Thoracic aorta (tissue), 2 donors: ENCODE data around the gene PARD3. TPM values are rescaled to one million over a fixed set of nuclear protein-coding genes. Genes with fewer than 3 reads are reported as not detected.
"Not testable (repeated sequence)": the region's sequence is repeated elsewhere in the genome, so short reads cannot be mapped to it uniquely, and the experiment has no call there.

Experiments used
- ATAC-seq: fragments of 150-250 bp; one replicate; pipeline ENCODE4 v1.8.0; 2017; ENCODE audit warnings: low read depth; ENCODE audit not compliant: insufficient number of reproducible peaks, low FRiP score
- DNase-seq: peaks from one replicate; pipeline ENCODE4 v3.0.0-alpha.2; 2020; ENCODE audit warnings: low spot score
- H3K27ac ChIP-seq, 2 donors: fragments of 200-600 bp; sonication (generic); 1 replicate in 1 of 2; 2 replicates in 1 of 2; pipeline ENCODE4 v1.5.1; 2016; ENCODE audit warnings: mild to moderate bottlenecking in 2 of 2, moderate library complexity in 2 of 2
- H3K27me3 ChIP-seq: fragments of 200-600 bp; sonication (generic); replicated peaks from 2 replicates; pipeline ENCODE4 v1.6.0; 2016; ENCODE audit warnings: mild to moderate bottlenecking; ENCODE audit not compliant: insufficient read depth
- H3K36me3 ChIP-seq: fragments of 200-600 bp; sonication (generic); one replicate; pipeline ENCODE4 v1.5.1; 2016
- H3K4me1 ChIP-seq, 2 donors: fragments of 200-600 bp; sonication (generic); 1 replicate in 1 of 2; 2 replicates in 1 of 2; pipeline versions ENCODE4 v1.5.1 to v1.6.0; 2016; ENCODE audit warnings: low read depth in 2 of 2, mild to moderate bottlenecking in 1 of 2; ENCODE audit not compliant: control insufficient read depth in 1 of 2
- H3K4me3 ChIP-seq: fragments of 200-600 bp; sonication (generic); 2 replicates; pipeline ENCODE4 v1.5.1; 2016; ENCODE audit warnings: mild to moderate bottlenecking
- H3K9me3 ChIP-seq: fragments of 200-600 bp; sonication (generic); 2 replicates; pipeline ENCODE4 v1.5.1; 2016
- total RNA-seq, 2 donors: library from RNA; depleted of rRNA; stranded (reverse); fragments of >200 nt; gene quantifications; one replicate each; pipeline versions ENCODE4 v1.1.0 to v1.2.3, GENCODE V29; 2016
- TF ChIP-seq, protein P1 (sequence below): fragments of 200-600 bp; sonication (generic); IDR thresholded peaks from one replicate; pipeline ENCODE4 v1.5.1; 2019; ENCODE audit warnings: antibody characterized with exemption

The PARD3 gene
- total RNA-seq, 2 donors from 2014 or later: 16.7 to 34.5 TPM

- Histone ChIP-seq H3K4me1 (peaks cover 6 to 25% of the 10 kb centered on the region in 2 donors), H3K36me3 (no peaks in the 10 kb centered on the region), H3K4me3 (no peak overlapping the region), H3K27ac (no peak overlapping the region), H3K9me3 (no peaks in the 10 kb centered on the region), H3K27me3 (no peaks in the 10 kb centered on the region)
- no peak for ATAC-seq
- no peak for DNase-seq
- TF ChIP-seq, protein P1, sequence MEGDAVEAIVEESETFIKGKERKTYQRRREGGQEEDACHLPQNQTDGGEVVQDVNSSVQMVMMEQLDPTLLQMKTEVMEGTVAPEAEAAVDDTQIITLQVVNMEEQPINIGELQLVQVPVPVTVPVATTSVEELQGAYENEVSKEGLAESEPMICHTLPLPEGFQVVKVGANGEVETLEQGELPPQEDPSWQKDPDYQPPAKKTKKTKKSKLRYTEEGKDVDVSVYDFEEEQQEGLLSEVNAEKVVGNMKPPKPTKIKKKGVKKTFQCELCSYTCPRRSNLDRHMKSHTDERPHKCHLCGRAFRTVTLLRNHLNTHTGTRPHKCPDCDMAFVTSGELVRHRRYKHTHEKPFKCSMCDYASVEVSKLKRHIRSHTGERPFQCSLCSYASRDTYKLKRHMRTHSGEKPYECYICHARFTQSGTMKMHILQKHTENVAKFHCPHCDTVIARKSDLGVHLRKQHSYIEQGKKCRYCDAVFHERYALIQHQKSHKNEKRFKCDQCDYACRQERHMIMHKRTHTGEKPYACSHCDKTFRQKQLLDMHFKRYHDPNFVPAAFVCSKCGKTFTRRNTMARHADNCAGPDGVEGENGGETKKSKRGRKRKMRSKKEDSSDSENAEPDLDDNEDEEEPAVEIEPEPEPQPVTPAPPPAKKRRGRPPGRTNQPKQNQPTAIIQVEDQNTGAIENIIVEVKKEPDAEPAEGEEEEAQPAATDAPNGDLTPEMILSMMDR: no peak
Observed at GRCh38 chr10:34433241-34434076, 381.6 kb downstream of the PARD3 start.

DNA sequence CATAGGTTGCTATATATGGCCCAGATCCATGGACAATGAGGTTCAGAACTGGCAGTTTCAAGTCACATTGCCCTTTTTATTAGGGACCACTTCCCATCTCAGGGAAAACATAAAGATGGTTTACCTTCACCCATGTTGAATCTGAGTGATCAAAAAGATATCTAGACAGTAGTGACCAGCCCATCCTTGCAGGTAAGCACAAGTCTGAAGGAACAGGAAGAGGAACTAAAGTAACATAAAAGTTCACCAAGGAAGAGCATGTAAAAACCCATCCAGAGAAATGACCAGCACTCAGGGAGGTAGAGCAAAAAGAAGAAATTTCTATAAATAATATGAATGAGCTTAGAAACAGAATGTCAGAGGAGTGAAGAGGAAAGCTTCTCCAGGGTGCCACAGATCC, 382.5 kb downstream of the PARD3 start:
- H3K4me3 ChIP-seq: no peak overlapping the region
- TF ChIP-seq, protein P1: no peak
- DNase-seq: no peak
- no peak for ATAC-seq
- H3K36me3 ChIP-seq: no peaks in the 10 kb centered on the region
- no peaks in the 10 kb centered on the region for H3K9me3 ChIP-seq
- peaks cover 6 to 25% of the 10 kb centered on the region in 2 donors for H3K4me1 ChIP-seq
- H3K27ac ChIP-seq: no peak overlapping the region
- no peaks in the 10 kb centered on the region for H3K27me3 ChIP-seq

GRCh38 chr10:34430685-34431084, 384.4 kb downstream of the PARD3 start:
- no peaks in the 10 kb centered on the region for H3K9me3 ChIP-seq
- no peak for ATAC-seq
- H3K4me3 ChIP-seq: no peak overlapping the region
- no peaks in the 10 kb centered on the region for H3K27me3 ChIP-seq
- no peak for DNase-seq
- TF ChIP-seq, protein P1: no peak
- peaks cover 6 to 25% of the 10 kb centered on the region in 2 donors for H3K4me1 ChIP-seq
- H3K36me3 ChIP-seq: no peaks in the 10 kb centered on the region
- no peak overlapping the region for H3K27ac ChIP-seq

DNA sequence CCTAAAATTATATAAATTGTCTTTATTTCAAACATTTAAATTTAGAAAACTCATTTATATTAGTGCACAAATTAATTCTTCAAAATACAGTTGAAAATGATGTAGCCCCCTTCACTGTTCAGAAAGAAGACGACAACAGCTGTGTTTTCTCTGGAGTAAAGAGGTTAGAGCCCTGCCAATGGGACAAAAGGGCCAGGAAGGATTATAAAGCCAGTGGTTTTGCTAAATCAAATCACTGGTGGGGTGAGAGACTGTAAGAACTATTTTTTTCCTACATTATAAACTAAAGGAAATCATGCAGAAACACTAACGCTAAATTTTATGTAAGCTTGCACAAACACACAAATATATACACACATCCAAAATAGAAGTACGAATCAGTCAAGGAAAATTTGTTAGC, 386.6 kb downstream of the PARD3 start:
- TF ChIP-seq, protein P1: no peak
- ATAC-seq (no peak), DNase-seq (no peak)
- Histone ChIP-seq H3K27me3 (no peaks in the 10 kb centered on the region), H3K36me3 (no peaks in the 10 kb centered on the region), H3K9me3 (no peaks in the 10 kb centered on the region), H3K4me3 (no peak overlapping the region), H3K27ac (no peak overlapping the region), H3K4me1 (peaks cover 6 to 14% of the 10 kb centered on the region in 2 donors)

DNA sequence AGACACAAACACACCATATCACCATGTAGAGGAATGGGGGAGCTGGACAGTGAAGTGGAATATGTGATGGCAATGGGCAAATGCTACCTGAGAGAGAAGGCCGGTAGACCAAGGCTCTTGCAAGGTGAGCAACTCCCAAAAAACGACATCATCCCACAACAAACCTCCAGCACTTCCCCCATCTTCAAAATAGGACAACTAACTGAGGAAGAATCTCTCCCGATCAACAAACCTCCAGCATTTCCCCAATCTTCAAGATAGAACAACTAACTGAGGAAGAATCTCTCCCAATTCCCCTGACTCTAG, 387.2 kb downstream of the PARD3 start:
- no peaks in the 10 kb centered on the region for H3K9me3 ChIP-seq
- ATAC-seq (no peak), DNase-seq (no peak)
- no peak overlapping the region for H3K4me3 ChIP-seq
- TF ChIP-seq, protein P1: no peak
- H3K36me3 ChIP-seq: no peaks in the 10 kb centered on the region
- H3K4me1 ChIP-seq: peaks cover 5 to 8% of the 10 kb centered on the region in 2 donors
- no peak overlapping the region for H3K27ac ChIP-seq
- no peaks in the 10 kb centered on the region for H3K27me3 ChIP-seq

- not testable (repeated sequence) for H3K36me3 ChIP-seq, H3K9me3 ChIP-seq, DNase-seq, H3K27ac ChIP-seq, H3K4me1 ChIP-seq, ATAC-seq, H3K27me3 ChIP-seq, H3K4me3 ChIP-seq
Observed at GRCh38 chr10:34427158-34427910, 387.8 kb downstream of the PARD3 start.

- not testable (repeated sequence) for H3K36me3 ChIP-seq, H3K4me3 ChIP-seq, H3K9me3 ChIP-seq, DNase-seq, H3K4me1 ChIP-seq, ATAC-seq, H3K27me3 ChIP-seq, H3K27ac ChIP-seq
Observed at GRCh38 chr10:34426538-34427157, 388.4 kb downstream of the PARD3 start.
